ENCODE data around the gene RPL31.
"Not testable (repeated sequence)": the region's sequence is repeated elsewhere in the genome, so short reads cannot be mapped to it uniquely, and the experiment has no call there.

The RPL31 gene

GRCh38 chr2:101037161-101037755 is 35.2 kb downstream of the RPL31 start:
- H3K27ac ChIP-seq (ENCODE audit: low read length) = no peak overlapping the region
- H3K9ac ChIP-seq (ENCODE audit: low read depth, low read length) = no peak overlapping the region
- H3K9me3 ChIP-seq (ENCODE audit: insufficient read depth, low read depth, low read length) = no peaks in the 10 kb centered on the region
- H3K27me3 ChIP-seq (ENCODE audit: insufficient read depth, low read length) = no peaks in the 10 kb centered on the region
- peaks cover 62% of the 10 kb centered on the region for H3K36me3 ChIP-seq (ENCODE audit: insufficient read depth, low read depth, low read length)
- H3K4me3 ChIP-seq (ENCODE audit: low read length) = no peak overlapping the region
- H3K4me1 ChIP-seq (ENCODE audit: insufficient read depth, low read length) = no peaks in the 10 kb centered on the region

GRCh38 chr2:101038455-101039255 is 36.6 kb downstream of the RPL31 start:
- no peaks in the 10 kb centered on the region for H3K27me3 ChIP-seq (ENCODE audit: insufficient read depth, low read length)
- H3K9ac ChIP-seq (ENCODE audit: low read depth, low read length) = no peak overlapping the region
- no peaks in the 10 kb centered on the region for H3K4me1 ChIP-seq (ENCODE audit: insufficient read depth, low read length)
- peaks cover 51% of the 10 kb centered on the region for H3K36me3 ChIP-seq (ENCODE audit: insufficient read depth, low read depth, low read length)
- H3K9me3 ChIP-seq (ENCODE audit: insufficient read depth, low read depth, low read length) = no peaks in the 10 kb centered on the region
- no peak overlapping the region for H3K4me3 ChIP-seq (ENCODE audit: low read length)
- no peak overlapping the region for H3K27ac ChIP-seq (ENCODE audit: low read length)

- H3K27ac ChIP-seq (ENCODE audit: low read length) = no peak overlapping the region
- peaks cover 44% of the 10 kb centered on the region for H3K36me3 ChIP-seq (ENCODE audit: insufficient read depth, low read depth, low read length)
- no peaks in the 10 kb centered on the region for H3K27me3 ChIP-seq (ENCODE audit: insufficient read depth, low read length)
Measured at GRCh38 chr2:101040072-101040471, 38.0 kb downstream of the RPL31 start.

GRCh38 chr2:101040761-101041160 is 38.7 kb downstream of the RPL31 start:
- Histone ChIP-seq H3K27ac (ENCODE audit: low read length) (no peak overlapping the region), H3K4me3 (ENCODE audit: low read length) (no peak overlapping the region), H3K36me3 (ENCODE audit: insufficient read depth, low read depth, low read length) (peaks cover 37% of the 10 kb centered on the region), H3K4me1 (ENCODE audit: insufficient read depth, low read length) (no peaks in the 10 kb centered on the region), H3K9ac (ENCODE audit: low read depth, low read length) (no peak overlapping the region), H3K27me3 (ENCODE audit: insufficient read depth, low read length) (no peaks in the 10 kb centered on the region), H3K9me3 (ENCODE audit: insufficient read depth, low read depth, low read length) (no peaks in the 10 kb centered on the region)

More at GRCh38 chr2:101040072-101040471, 38.0 kb downstream of the RPL31 start:
- Histone ChIP-seq H3K4me3 (ENCODE audit: low read length) (no peak overlapping the region), H3K9ac (ENCODE audit: low read depth, low read length) (no peak overlapping the region), H3K4me1 (ENCODE audit: insufficient read depth, low read length) (no peaks in the 10 kb centered on the region), H3K9me3 (ENCODE audit: insufficient read depth, low read depth, low read length) (no peaks in the 10 kb centered on the region)

- no peak overlapping the region for H3K4me3 ChIP-seq (ENCODE audit: low read length)
- H3K4me1 ChIP-seq (ENCODE audit: insufficient read depth, low read length) = no peaks in the 10 kb centered on the region
- H3K27ac ChIP-seq (ENCODE audit: low read length) = no peak overlapping the region
- no peak overlapping the region for H3K9ac ChIP-seq (ENCODE audit: low read depth, low read length)
- H3K27me3 ChIP-seq (ENCODE audit: insufficient read depth, low read length) = no peaks in the 10 kb centered on the region
- peaks cover 32% of the 10 kb centered on the region for H3K36me3 ChIP-seq (ENCODE audit: insufficient read depth, low read depth, low read length)
- H3K9me3 ChIP-seq (ENCODE audit: insufficient read depth, low read depth, low read length) = no peaks in the 10 kb centered on the region
Measured at GRCh38 chr2:101041413-101041812, 39.3 kb downstream of the RPL31 start.

GRCh38 chr2:101045330-101045729 is 43.2 kb downstream of the RPL31 start:
- Histone ChIP-seq H3K4me3 (ENCODE audit: low read length) (no peak overlapping the region), H3K9me3 (ENCODE audit: insufficient read depth, low read depth, low read length) (no peaks in the 10 kb centered on the region), H3K27me3 (ENCODE audit: insufficient read depth, low read length) (no peaks in the 10 kb centered on the region), H3K36me3 (ENCODE audit: insufficient read depth, low read depth, low read length) (peaks cover 8% of the 10 kb centered on the region; the same call in 1 of the 2 replicates), H3K9ac (ENCODE audit: low read depth, low read length) (no peak overlapping the region), H3K4me1 (ENCODE audit: insufficient read depth, low read length) (peaks cover 8% of the 10 kb centered on the region; the same call in 1 of the 2 replicates), H3K27ac (ENCODE audit: low read length) (no peak overlapping the region)

- H3K9ac ChIP-seq (ENCODE audit: low read depth, low read length) = no peak overlapping the region
- no peaks in the 10 kb centered on the region for H3K27me3 ChIP-seq (ENCODE audit: insufficient read depth, low read length)
- H3K4me1 ChIP-seq (ENCODE audit: insufficient read depth, low read length) = peaks cover 8% of the 10 kb centered on the region; the same call in 1 of the 2 replicates
- no peak overlapping the region for H3K4me3 ChIP-seq (ENCODE audit: low read length)
- peaks cover 10% of the 10 kb centered on the region; the same call in 1 of the 2 replicates for H3K36me3 ChIP-seq (ENCODE audit: insufficient read depth, low read depth, low read length)
- no peaks in the 10 kb centered on the region for H3K9me3 ChIP-seq (ENCODE audit: insufficient read depth, low read depth, low read length)
- H3K27ac ChIP-seq (ENCODE audit: low read length) = no peak overlapping the region
Measured at GRCh38 chr2:101047075-101047766, 45.1 kb downstream of the RPL31 start.

- H3K36me3 ChIP-seq (ENCODE audit: insufficient read depth, low read depth, low read length) = peaks cover 10% of the 10 kb centered on the region; the same call in 1 of the 2 replicates
- H3K4me3 ChIP-seq (ENCODE audit: low read length) = no peak overlapping the region
- H3K27me3 ChIP-seq (ENCODE audit: insufficient read depth, low read length) = no peaks in the 10 kb centered on the region
- peaks cover 8% of the 10 kb centered on the region; the same call in 1 of the 2 replicates for H3K4me1 ChIP-seq (ENCODE audit: insufficient read depth, low read length)
- no peak overlapping the region for H3K27ac ChIP-seq (ENCODE audit: low read length)
- H3K9ac ChIP-seq (ENCODE audit: low read depth, low read length) = no peak overlapping the region
- H3K9me3 ChIP-seq (ENCODE audit: insufficient read depth, low read depth, low read length) = no peaks in the 10 kb centered on the region
Measured at GRCh38 chr2:101047774-101048173, 45.7 kb downstream of the RPL31 start.

GRCh38 chr2:101048756-101049155 is 46.7 kb downstream of the RPL31 start:
- no peak overlapping the region for H3K9ac ChIP-seq (ENCODE audit: low read depth, low read length)
- H3K4me1 ChIP-seq (ENCODE audit: insufficient read depth, low read length) = peaks cover 8% of the 10 kb centered on the region; the same call in 1 of the 2 replicates
- H3K36me3 ChIP-seq (ENCODE audit: insufficient read depth, low read depth, low read length) = peaks cover 13% of the 10 kb centered on the region; the same call in 1 of the 2 replicates
- no peak overlapping the region for H3K4me3 ChIP-seq (ENCODE audit: low read length)
- no peaks in the 10 kb centered on the region for H3K27me3 ChIP-seq (ENCODE audit: insufficient read depth, low read length)
- no peak overlapping the region for H3K27ac ChIP-seq (ENCODE audit: low read length)
- H3K9me3 ChIP-seq (ENCODE audit: insufficient read depth, low read depth, low read length) = no peaks in the 10 kb centered on the region

GRCh38 chr2:101050886-101051285 is 48.8 kb downstream of the RPL31 start:
- not testable (repeated sequence) for H3K9ac ChIP-seq (ENCODE audit: low read depth, low read length); H3K9me3 ChIP-seq (ENCODE audit: insufficient read depth, low read depth, low read length); H3K4me3 ChIP-seq (ENCODE audit: low read length); H3K27ac ChIP-seq (ENCODE audit: low read length); H3K27me3 ChIP-seq (ENCODE audit: insufficient read depth, low read length); H3K4me1 ChIP-seq (ENCODE audit: insufficient read depth, low read length)
- H3K36me3 ChIP-seq (ENCODE audit: insufficient read depth, low read depth, low read length) = peaks cover 13% of the 10 kb centered on the region; the same call in 1 of the 2 replicates

GRCh38 chr2:101052147-101052546 is 50.1 kb downstream of the RPL31 start:
- H3K27ac ChIP-seq (ENCODE audit: low read length) = no peak overlapping the region
- H3K4me1 ChIP-seq (ENCODE audit: insufficient read depth, low read length) = peaks cover 8% of the 10 kb centered on the region; the same call in 1 of the 2 replicates
- H3K9me3 ChIP-seq (ENCODE audit: insufficient read depth, low read depth, low read length) = no peaks in the 10 kb centered on the region
- H3K9ac ChIP-seq (ENCODE audit: low read depth, low read length) = no peak overlapping the region
- no peaks in the 10 kb centered on the region for H3K27me3 ChIP-seq (ENCODE audit: insufficient read depth, low read length)
- peaks cover 16% of the 10 kb centered on the region; the same call in 1 of the 2 replicates for H3K36me3 ChIP-seq (ENCODE audit: insufficient read depth, low read depth, low read length)
- no peak overlapping the region for H3K4me3 ChIP-seq (ENCODE audit: low read length)
